ENCODE data around the gene CCR5AS.

GRCh38 chr3:46397111-46397510 lies 9.8 kb downstream of the CCR5AS start:
- no peak for TF ChIP-seq CTCF (IDR thresholded peaks at IDR 0.05)
- TF ChIP-seq POLR2A (IDR thresholded peaks at IDR 0.05): no peak

Data from suprapubic skin (tissue), 3 donors.